ENCODE measurements around the gene CSTPP1.
A peak's percentile ranks its signal among the peaks of the same experiment; 100 is the strongest.

The CSTPP1 gene, protein sequence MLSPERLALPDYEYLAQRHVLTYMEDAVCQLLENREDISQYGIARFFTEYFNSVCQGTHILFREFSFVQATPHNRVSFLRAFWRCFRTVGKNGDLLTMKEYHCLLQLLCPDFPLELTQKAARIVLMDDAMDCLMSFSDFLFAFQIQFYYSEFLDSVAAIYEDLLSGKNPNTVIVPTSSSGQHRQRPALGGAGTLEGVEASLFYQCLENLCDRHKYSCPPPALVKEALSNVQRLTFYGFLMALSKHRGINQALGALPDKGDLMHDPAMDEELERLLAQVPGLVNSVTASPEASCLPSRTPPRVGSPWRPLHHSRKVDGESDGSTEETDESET
- total RNA-seq = 3.2 to 13.9 (median 10.2) reads per million in 17 experiments

DNA sequence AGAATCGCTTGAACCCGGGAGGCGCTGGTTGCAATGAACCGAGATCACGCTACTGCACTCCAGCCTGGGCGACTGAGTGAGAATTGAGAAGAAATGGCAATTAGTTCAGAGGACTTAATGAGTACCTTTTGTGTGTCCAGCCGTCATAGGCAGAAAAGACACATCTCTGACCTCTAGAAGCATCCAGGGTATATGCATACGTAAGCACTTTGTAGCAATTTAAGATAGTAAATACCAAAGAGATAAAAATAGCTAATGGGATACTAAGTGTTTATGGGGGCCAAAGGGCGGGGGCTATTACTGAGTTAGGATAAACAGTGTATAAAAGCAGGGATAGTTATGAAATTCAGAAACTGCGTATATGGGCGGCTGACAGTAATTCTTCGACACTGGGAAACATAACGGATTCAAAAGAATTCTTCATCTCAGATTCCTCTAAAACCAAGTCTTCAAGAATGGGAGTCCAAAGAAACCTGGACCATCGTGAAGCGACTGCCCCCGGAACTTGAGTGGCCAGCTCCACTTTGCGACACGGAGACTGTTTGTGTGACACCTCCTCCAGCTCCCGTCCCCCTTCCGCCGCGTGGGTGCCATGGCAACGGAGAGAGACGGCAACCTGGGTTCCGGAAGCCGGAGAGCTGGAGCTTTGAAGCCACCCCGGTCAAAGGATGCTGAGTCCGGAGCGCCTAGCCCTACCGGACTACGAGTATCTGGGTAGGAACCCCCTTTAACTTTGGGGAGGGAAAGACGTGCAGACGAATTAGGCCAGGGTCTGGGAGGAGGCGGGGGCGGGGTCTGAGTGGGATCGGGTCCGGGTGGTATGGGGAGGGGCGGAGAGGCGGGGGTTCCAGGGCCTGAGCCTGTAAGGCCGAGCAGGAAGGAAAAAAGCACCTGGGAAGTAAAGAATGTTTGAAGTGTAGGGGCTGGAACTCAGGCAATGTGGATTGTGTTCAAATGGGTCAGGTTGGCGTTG, at the start of gene CSTPP1:
Gene CSTPP1, plus strand, starts transcription at position 624 of the 973 bp plus-strand sequence. Its CDS starts 45 bp downstream, at position 669.
- peak; percentile 95 to 97 (median 96) for DNase-seq

DNA sequence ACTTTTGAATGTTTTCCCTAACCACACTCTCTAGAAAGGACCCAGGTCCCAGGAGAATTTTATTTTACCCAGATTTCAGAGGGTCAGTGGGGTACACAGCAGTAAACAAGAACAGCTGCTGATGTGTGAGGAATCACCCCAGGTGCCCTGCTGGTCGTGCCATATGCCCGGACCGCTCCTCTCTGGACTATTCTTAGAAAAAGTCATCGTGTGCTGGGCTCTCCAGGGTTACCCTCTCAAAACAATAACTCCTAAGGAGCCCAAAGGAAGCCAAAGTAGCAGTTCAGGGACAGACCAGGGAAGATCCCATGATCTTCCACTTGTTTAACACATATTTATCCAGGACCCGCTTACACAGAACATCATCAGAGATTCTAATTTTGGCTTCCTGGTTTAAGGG, 47.9 kb upstream of the CSTPP1 start:
- no peak for DNase-seq

DNA sequence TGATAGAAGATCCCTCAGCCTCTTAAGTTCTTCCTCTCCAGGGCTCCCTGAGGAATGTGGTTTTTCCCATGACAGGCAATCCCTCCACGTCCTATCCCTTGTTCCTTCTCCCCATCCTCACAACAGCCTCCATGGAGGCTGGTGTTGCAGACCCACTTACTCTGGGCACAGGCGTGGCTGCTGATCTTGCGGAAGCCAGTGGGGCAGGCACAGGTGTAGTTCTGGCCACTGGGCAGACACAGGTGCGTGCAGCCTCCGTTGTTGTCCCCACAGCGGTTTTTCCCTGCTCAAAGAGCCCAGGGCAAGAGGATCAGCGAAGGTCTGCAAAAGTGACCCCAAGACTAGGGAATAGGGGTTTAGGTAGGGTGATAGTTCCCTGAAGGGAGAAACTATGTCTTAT, 47.3 kb upstream of the CSTPP1 start:
- no peak for DNase-seq

DNA sequence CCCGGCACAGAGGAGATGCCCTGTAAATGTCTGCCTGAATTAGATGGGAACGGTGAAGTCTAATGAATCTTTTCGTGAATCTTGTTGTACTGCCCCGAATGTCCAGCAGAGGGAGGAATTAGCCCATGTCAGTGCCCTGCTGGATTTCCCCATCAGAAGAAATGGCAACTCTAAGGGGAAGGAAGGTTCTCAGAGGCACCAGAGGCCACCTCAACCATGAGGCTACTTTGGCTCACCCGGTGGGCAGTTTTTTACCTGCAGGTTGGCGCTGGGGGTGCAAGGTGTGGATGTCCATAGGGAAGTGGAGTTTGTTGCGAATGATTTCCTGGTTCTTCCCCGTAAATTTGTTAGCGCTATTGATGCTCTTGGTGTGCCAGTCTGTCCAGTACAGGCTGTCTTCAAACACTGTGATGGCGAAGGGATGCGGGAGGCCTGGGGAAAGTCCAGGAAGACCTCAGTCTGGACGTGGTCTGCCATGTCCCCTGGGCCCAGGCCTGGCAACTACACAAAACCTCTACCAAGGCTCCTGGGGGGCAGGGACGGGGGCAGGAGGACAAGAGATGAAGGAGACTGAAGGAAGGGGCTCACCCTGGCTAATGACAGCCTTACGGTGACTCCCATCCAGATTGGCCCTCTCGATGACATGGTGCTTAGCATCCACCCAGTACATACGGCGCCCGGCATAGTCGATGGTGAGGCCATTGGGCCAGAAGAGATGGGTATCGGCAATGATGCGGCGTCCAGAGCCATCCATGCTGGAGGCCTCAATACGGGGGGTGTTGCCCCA, 46.7 kb upstream of the CSTPP1 start:
- DNase-seq = peak; percentile 86 to 92 (median 89)

DNA sequence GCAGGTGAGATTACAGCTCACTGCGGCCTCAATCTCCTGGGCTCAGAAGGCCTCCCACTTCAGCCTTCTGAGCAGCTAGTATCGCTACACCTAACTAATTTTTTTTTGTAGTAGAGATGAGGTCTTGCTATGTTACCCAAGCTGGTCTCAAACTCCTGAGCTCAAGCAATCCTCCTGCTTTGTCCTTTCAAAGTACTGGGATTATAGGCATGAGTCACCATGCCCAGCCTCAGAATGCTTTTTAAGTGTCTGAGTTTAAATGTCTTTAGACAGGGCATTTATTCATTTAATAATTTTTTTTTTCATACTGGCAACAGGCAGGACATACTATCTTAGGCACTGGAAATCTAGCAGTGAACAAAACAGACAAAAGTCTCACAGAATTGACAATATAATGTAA, 45.9 kb upstream of the CSTPP1 start:
- DNase-seq = no peak

DNA sequence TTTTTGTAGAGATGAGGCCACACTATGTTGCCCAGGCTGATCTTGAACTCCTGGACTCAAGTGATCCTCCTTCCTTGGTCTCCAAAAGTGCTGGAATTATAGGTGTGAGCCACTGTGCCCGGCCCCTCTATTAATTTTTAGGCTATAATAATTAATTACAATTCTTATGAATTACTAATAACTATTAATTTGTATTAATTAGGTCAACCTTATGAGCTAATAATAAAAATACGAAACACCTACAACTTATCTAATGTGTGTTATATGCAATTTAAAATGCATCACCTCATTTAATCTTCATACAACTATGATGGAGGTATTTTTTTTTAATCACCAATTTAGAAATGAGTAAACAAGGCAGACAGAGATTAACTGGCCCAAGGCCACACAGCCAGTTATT, 44.5 kb upstream of the CSTPP1 start:
- DNase-seq = no peak

DNA sequence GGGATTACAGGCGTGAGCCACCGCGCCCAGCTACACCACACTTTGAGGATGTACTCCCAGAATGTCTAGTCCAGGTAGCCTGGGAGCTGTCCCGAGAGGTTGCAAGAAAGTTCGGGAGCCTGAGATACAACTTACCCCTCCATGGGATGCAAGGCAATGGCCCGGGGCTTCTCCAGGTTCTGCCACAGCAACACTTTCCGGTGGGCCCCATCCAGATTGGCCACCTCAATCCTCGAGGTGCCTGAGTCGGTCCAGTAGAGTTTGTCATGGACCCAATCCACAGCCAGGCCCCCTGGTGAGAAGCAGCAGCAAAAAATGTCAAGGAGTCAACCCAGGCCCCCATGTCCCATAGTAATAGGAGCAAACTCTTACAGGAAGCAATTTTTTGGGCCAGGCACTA, 43.7 kb upstream of the CSTPP1 start:
- DNase-seq = no peak

DNA sequence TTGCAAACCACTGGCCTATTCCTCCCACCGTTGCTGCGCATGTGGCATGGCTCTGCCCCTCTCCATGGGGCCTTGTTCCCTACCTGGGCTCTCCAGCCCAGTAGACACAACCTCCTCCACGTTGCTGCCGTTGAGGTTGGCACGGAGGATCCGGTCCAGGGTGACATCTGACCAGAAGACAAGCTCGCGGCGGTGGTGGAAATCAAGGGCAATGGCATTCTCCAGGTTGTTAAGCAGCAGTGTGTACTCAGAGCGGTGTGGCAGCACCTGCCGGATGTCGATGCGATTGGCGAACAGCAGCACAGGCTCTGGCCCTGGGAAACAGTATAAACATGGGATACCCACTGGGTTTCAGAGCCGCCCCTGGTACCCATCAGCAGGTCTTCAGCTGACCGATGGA, 42.1 kb upstream of the CSTPP1 start:
- DNase-seq = no peak

DNA sequence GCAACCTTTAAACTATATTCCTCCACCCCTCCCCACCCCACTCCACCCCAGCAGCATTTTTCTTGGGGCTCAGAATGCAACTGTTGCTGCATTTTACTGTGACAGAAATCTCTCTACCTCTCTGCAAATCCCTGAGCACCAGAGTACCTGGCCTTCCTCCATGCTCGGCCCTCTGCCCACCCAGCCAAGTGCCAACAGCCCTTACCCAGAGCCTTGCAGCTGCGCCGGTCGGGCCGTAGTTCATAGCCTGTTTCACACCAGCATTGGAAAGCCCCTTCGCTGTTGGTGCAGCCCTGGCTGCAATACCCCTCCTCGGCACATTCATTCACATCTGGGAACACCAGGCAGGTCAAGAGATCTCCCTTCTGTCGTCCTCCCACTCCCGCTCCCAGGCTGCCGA, 41.6 kb upstream of the CSTPP1 start:
- no peak for DNase-seq

DNA sequence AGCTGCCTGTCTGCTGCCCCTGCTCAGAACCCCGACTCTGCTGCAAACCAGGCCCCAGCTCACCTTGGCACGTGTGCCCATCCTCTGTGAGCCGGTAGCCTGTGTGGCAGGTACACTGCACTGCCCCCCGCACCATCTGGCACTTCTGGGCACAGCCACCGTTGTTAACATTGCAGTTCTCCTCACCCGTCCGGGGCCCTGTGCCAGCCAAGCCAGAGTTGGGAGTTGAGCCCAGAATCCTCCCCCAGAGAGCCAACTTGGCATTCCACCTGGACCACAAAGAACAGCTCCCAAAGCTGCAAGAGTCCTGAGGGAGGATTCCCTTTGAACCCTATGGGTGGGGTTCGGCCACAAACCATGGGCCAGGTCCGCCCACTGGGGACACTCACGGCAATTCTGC, 40.7 kb upstream of the CSTPP1 start:
- DNase-seq = no peak

DNA sequence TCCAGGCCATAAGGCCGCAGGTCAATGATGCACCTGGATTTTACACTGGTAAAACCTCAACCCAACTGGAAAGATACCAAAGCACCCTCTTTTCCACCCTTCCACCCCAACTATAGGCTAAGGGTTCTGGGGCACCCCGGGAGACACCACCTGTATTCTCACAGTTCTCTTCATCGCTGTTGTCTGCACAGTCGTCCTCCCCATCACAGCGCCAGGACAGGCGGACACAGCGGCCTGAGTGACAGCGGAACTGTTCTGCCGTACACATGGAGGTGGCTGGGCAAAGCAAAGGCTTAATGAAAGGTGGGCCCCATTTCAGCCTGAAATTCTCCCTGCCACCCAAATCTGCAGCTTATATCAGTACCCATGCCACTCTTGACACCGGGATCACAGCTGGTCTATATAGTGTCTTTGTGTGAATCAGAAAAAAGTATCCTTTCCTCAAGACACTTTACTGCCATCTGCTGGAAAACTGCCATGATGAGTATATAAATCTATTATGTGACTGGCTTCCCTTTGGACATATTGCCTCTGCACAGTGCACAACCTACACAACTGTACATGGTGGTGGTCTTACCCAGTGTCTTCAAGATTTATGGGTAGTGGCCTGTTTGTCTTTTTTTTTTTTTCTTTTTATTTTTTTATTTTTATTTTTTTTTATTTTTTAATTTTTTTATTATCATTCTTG, 39.7 kb upstream of the CSTPP1 start:
- peak; percentile 50 to 89 (median 74) for DNase-seq

DNA sequence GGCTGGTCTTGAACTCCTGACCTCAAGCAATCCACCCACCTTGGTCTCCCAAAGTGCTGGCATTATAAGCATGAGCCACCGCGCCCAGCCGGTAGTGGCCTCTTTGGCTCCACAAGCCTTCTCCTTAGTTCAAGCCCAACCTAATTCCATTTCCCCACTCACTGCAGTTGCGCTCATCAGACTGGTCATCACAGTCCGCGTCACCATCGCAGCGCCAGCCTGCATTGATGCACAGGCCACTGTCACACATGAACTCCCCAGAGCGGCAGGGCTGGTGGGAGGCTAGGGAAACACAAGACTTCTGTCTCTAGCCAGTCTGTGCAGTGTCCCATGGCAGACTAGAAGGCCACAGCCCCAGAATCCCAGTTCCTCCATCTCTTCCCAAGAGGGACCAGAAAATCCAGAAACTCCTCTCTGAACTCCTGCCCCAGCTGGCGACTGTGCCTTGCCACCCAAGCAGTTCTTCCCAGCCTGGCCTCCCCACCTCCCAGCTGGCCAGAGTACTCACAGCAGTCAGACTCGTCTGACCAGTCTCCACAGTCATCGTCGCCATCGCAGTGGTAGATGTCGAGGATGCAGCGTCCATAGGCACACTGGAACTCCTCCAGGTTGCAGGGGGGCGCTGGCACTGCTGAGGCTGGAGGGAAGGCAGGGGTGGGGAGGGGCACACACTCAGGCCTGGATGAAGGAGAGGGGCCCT, 38.0 kb upstream of the CSTPP1 start:
- DNase-seq = no peak

DNA sequence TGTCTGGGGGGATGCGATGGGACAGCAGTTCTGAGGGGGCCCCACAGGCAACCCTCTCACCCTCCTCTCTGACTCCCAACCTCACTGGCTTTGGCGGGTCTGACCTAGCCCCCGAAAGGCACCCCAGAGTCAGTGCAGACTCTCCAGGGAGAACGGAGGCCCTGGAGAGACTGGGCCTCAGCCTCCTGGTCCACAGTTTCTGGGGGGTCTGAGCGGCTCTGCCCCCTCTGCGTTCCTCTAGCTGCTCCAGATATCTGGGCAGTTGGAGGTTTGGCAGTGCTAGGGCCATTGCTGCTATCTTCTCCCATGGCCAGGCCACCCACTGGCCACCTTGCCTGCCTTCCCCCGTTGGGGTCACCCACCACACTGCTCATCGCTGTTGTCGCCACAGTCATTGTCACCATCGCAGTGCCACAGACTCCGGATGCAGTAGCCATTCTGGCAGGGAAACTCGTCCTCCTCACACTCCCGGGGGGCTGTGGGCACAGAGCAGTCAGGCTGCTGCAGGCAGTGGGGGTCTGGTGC, 37.0 kb upstream of the CSTPP1 start:
- no peak for DNase-seq

DNA sequence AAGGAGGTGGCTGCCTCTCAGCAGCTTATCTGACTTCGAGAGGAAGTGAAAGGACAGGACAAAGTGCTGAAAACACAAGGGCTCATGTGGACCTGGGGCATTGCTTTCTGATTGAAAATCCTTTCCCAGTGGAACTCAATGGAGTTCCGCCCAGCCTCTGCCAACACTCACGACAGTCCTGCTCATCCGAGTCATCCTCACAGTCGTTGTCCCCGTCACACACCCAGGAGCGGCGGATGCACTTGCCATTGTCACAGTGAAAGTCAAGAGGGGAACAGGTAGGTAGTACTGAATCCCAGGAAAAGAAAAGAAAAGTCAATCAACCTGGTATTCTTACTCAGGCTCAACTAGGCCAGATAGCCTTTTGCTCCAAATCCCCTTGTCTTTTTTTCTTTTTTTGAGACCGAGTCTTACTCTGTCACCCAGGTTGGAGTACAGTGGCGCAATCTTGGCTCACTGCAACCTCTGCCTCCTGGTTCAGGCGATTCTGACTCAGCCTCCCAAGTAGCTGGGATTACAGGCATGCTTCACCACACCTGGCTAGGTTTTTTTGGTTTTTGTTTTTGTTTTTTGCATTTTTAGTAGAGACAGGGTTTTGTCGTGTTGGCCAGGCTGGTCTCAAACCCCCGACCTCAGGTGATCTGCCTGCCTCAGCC, 36.3 kb upstream of the CSTPP1 start:
- DNase-seq = no peak

DNA sequence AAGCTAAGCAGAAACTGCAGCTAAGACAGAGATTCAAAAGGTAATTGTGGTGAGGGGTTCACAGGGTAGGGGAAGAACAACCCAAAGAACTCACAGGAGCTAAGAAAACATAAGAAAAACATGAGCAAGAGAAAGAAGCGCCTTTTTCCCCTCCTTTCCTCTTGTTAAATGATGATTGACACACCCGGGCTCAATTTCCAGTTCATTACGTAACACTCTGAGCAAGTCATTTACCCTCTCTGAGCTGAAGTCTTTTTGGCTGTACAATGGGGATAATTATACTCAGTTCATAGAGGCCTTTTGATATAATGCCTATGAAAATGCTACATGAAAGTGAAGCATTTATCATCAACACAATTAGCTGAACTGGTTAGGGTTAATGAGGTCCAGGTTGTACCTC, 35.4 kb upstream of the CSTPP1 start:
- DNase-seq = no peak

DNA sequence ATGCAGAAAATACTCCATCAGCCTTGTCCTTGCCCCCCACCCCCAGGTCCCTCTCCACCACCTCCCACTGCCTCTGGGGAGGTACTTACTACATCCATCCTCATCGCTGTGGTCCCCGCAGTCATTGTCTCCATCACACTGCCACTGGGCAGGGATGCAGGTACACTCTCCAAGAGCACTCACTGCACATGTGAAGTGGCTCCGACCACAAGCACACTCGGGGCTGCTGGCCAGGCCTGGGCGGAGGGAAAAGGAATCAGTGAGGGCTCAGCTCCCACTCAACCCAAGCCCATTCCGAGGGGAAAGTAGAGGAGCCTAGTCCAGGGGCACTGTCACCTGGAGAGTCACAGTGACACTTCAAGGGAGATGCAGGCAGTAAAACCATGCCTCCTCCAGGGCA, 33.9 kb upstream of the CSTPP1 start:
- no peak for DNase-seq

DNA sequence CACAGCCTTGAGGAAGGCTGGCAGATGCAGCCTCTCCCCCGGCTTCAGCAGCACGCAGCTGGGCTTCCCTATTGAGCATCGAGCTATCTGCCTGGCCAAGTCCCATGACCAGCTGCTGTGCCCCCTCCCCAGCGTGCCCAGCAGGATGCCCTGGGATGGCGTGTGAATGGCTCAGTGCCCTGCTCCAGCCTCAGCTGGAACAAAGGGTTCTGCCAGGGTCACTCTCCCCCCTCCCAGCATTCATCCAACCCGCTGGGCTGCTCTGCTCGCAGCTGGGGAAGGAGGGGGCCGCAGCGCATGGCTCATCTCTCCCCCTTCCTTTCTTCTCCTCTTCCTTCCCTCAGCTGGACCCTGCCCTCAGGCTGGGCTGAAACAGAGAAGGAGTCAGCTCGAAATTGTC, 32.7 kb upstream of the CSTPP1 start:
- no peak for DNase-seq

DNA sequence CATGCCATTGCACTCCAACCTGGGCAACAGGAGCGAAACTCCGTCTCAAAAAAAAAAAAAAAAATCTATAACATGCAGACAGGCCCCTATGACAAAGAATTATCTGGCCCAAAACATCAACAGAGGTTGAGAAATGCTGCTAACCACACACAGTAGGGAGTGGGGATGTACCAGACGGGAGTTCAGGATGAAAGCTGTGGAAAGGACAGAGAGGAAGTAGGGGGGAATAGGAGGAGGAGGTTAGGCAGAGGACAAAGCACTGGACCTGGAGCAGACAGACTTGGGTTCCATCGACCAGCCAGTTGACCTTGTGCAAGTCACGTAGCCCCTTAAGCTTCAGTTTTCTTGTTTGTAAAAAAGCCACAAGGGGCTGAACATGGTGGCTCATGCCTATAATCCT, 30.8 kb upstream of the CSTPP1 start:
- DNase-seq = no peak

DNA sequence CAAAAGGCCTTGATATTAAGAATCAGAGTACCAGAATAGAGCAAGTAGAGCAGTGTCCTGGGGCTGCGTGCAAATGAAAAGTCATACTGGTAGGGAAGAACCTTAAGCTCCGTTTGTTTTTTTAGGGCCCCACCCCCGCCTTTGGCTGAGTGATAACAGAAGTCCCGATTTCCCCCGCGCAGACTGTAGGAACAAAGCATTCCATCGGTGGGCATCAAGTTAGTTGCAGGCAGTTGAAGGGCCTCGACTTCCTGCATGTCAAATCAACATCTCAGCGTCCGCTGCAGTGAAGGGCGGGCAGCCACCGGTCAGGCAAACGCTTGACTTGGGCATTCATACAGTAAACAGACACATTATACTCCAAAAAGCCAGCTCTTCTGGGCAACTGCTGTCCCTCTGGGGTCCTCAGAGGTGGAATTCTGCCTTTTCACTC, 29.9 kb upstream of the CSTPP1 start:
- DNase-seq = peak in 1 of 4 experiments; percentile 27

DNA sequence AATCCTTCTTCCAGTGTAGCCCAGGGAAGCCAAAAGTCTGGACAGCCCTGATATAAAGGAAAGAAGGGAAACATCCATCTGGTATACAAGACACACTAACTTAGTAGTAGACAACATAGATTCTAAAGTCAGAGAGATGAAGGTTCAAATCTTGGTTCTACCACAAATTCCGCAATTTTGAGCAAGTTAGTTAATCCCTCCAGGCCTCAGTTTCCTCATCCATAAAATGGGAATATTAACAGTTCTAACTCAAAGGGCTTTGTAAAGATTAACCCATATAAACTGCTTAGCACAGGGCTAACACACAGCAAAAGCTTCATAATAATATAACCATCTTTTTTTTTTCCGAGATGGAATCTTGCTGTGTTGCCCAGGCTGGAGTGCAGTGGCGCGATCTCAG, 29.0 kb upstream of the CSTPP1 start:
- DNase-seq = no peak

All from suppressor macrophage (primary cell).